ENCODE measurements around the gene CDH13. TPM values are rescaled to one million over a fixed set of nuclear protein-coding genes. Genes with fewer than 3 reads are reported as not detected.

The CDH13 gene
- polyA plus RNA-seq, 10 donors = 32.5 to 56.9 (median 47.0) TPM

- DNase-seq = no peak
Measured at GRCh38 chr16:82834151-82834815, 207.5 kb downstream of the CDH13 start.

- peak in 1 of 3 donors; percentile 56 for DNase-seq
Measured at GRCh38 chr16:82835487-82836155, 208.9 kb downstream of the CDH13 start.

DNA sequence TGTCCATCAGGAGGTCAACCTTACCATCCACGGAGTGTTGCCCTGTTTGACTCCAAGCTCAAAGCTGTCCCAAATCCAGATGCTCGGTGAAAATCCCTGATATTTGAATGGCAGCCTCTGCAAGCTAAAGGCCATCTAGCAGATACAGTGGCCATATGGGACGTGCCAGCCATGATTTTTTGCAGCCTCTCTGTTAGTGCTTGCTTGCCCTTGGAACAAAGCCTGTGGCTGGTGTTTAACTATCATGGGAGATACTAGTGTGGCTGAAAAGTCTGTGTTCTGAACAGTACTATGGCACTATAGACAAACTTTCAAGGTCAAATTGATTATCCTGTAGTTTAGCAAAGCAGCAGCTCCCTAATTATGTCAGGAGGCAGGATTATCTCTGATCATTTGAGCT, 214.3 kb downstream of the CDH13 start:
- DNase-seq = no peak

DNA sequence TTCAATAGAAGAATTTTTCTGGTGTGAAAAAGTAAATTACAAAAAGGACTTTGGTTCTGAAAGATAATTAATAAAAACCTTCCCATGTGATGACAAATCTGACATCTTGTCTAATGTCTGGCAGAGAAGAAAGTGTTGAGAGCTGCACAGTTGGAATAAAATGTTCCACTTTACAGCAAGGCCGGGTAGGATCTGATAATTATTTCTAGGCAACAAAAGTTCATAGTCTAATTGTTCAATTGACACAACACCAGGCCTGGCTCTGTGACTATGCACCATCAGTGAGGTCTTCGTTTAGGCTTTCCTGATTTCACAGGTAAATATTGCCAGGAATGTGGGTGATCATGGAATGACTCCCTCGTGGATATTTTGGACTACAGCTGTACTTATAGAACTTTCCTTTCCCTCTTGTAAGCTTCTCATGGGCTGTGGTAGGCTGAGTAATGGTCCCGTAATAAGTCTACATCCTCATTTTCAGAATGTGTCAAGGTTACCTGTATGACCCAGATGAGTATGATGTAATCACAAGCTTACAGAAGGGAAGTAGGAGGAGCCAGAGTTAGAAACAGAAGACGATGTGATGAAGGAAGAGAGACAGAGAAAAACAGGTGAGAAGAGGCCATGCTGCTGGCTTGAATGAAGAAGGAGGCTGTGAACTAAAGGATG, 217.0 kb downstream of the CDH13 start:
- no peak for DNase-seq

GRCh38 chr16:82845116-82845515, 218.3 kb downstream of the CDH13 start:
- DNase-seq = peak; percentile 17 to 47 (median 30)

DNA sequence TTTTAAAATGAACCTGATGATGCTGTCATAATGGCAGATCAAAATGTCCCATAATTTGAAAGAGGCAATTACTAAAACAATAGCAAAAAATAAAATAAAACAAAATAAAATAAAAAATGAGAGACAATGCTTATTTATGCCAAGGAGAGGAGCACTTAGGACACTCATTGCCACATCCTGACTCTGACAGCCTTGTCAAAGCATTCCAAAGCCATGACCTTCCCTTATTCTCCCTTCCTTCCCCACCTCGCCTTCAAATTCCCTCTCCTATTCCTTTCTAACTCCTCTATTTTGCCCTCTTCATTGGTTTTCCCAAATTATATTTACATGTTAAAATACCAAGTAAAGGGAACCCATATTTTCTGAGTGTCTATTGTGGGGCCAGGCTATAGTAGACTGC, 220.0 kb downstream of the CDH13 start:
- no peak for DNase-seq

DNA sequence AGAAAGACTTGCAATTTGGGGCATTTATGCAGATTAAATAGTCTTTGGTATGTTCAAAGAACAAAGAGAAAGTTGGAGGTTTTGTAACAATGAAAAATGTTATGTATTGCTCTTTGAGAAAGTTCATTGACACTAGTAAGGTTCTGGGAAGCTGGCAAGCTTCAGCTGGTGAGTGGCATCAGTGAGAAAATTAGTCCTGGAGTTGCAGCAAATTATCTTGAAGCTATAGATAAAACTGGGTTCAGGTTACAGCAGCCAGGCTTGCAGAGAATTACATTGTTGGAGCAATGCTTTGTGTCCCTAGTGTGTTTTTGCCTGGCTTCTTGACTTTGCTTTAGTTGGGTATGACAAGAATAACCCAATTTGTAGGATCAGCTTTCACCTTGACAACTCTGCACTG, 221.2 kb downstream of the CDH13 start:
- DNase-seq = no peak

DNA sequence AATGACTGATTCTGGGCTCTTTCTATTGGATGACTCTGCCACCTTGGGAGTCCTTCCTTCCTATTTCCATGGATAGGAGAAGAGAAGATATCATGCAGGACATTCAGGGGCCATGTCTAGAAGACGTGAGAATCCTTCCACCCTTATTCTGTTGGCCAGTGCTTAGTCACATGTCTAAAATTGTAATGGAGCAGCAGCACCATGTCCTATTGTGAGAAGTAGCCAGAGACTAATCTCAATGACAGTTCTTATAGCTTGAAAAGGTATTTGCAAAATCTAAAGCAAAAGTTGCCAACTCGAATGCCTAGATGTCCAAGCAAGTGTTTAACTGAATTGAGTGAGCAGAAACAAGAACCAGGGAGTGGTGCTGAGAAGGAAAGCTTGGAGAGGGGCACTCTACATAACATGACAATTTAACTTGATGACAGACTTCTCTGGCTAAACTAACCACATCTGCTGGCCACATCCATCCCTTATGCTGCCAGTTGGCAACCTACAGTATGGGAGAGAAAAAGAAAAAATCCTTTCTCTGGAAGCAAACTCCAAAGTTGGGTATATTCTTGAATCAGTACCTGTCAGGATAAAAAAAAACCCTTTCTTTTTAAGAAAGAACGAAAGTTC, 225.7 kb downstream of the CDH13 start:
- DNase-seq = no peak

DNA sequence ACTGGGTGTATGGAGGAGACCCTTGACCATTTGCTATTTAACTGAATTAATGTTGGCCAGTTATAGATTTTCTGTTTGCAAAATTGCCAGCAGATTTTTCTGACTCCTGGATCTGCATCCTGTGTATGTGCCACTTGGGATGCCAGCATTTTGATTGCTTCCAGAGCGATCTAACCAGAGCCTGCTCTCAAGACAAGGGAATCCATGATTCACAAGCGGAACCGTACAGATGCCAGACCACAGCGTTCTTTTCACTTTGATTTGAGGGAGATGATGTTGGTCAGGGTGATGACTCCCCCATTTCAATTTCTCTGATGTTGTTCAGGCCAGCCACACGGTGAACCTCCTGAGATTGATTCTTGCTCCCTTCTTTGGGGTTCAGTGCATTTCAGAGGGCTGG, 228.7 kb downstream of the CDH13 start:
- DNase-seq = no peak

- peak; percentile 21 to 58 (median 32) for DNase-seq
Measured at GRCh38 chr16:82857693-82858365, 231.1 kb downstream of the CDH13 start.

- no peak for DNase-seq
Measured at GRCh38 chr16:82859662-82860061, 232.9 kb downstream of the CDH13 start.

GRCh38 chr16:82860071-82860470, 233.3 kb downstream of the CDH13 start:
- DNase-seq = no peak

DNA sequence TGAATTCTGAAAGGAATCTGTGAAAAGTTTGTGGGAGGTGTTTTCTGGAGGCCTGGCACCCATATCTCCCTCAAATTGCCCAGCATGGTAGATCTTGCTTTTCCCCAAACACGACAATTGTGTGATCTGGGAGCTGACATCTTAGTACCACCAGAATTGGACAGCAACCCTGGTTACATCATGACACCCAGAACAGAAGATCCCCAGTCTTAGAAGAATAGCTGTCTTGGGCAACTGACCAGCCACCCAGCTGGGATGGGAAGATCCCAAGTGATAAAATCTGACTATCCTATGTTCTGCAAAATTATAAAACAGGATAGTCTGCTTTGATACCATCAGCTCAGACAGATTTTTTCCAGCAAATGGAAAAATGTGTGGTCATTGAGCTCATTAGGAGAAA, 235.3 kb downstream of the CDH13 start:
- no peak for DNase-seq

DNA sequence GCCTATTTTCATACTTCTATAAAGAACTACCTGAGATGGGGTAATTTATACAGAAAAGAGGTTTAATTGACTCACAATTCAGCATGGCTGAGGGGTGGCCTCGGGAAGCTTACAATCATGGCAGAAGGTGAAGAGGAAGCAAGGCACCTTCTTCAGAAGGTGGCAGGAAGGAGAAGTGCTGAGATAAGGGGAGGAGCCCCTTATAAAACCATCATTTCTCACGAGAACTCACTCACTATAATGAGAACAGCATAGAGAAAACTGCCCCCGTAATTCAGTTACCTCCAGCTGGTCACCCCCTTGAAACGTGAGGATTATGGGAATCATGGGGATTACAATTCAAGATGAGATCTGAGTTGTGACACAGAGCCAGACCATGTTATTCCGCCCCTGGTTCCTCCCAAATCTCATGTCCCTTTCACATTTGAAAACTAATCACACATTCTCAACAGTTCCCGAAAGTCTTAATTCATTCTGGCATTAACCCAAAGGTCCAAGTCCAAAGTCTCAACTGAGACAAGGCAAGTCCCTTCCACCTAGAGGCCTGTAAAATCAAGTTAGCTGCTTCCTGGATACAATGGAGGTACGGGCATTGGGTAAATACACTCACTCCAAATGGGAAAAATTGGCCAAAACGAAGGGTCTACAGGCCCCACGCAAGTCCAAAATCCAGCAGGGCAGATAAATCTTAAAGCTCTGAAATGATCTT, 237.7 kb downstream of the CDH13 start:
- DNase-seq = no peak

DNA sequence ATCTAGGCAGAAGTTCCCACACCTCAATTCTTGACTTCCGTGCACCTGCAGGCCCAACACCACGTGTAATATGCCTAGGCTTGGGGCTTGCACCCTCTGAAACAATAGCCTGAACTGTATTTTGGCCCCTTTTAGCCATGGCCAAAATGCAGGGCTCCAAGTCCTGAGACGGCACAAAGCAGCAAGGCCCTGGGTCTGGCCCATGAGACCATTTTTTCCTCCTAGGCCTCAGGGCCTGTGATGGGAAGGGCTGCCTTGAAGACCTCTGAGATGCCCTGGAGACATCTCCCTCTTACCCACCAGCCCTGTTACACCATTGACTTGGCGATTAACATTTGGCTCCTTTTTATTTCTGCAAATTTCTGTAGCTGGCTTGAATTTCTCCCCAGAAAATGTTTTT, 238.6 kb downstream of the CDH13 start:
- no peak for DNase-seq

DNA sequence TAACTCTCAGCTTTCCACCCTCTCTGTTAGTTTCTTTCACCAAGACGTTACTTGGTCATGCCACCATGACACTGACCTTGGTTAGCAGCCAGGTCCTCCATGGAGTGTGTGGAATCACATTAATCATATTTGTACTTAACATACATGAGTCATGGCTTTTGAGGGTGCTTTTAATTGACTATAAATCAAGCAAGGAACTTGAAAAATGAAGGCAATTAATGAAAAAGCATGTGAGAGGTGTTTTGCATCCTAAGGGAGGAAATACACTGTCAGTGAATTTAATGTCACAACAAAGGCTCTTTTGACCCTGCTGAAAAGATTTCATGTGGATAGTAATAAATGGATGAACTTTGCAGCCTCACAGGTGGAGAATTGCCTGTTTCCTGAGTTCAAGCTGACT, 240.7 kb downstream of the CDH13 start:
- no peak for DNase-seq

- peak in 1 of 3 donors; percentile 16 for DNase-seq
Measured at GRCh38 chr16:82874271-82874670, 247.5 kb downstream of the CDH13 start.

GRCh38 chr16:82874672-82875071, 247.9 kb downstream of the CDH13 start:
- DNase-seq = peak in 1 of 3 donors; percentile 22

GRCh38 chr16:82876951-82877350, 250.2 kb downstream of the CDH13 start:
- DNase-seq = no peak

GRCh38 chr16:82878466-82878865, 251.7 kb downstream of the CDH13 start:
- DNase-seq = no peak

- no peak for DNase-seq
Measured at GRCh38 chr16:82880346-82880745, 253.6 kb downstream of the CDH13 start.

Measured in muscle of back (tissue), 11 donors.